HG03196 (cell line): ENCODE measurements around the gene PIGR.

ENCODE experiments used
- ATAC-seq: cut with Tn5 transposase; IDR thresholded peaks from one replicate; pipeline ENCODE4 v1.9.1; 2021; ENCODE audit not compliant: unreplicated experiment

Gene PIGR

DNA sequence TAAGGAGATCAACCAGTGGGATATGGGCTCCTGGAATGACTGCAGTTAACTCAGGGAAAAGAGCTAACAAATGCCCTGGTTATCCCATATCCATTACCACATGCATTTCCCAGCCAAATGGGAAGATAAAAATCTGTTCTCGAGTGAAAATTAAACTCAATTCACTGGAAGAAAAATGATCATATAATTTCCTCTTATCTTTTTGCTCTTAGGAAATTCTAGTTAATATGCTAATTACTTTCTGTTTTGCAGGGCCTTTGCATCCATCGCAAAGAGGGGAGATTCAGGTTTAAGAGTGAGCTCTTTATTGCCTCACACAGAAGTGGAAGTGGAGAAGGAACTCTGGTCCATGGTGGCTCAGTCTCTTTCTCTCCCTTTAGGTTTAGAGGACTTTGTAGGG, 52.9 kb downstream of the PIGR start:
- no peak for ATAC-seq

DNA sequence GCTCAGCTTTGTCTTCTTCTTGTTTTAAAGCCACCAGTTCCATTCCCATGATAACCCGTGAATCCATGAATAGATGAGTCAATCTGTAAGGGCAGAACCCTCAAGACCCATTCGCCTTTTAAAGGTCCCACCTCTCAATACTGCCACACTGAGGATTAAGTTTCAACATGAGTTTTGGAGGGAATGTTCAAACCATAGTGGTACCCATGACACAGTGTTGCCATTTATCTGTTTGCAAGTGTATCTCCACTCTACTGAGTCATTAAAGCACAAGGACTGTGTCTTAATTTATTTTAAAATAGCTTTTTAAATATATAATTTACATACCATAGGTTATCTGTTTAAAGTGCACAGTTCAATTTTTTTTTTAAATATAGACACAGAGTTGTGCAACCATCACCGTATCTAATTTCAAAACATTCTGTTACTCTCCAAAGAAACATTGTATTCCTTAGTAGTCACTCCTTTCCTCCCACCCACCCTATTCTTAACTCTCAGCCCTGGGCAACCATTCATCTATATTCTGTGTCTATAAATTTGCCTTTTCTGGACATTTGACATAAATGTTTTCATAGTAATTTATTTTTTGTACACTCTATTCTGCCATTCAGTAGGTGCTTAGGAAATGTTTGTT, 53.8 kb downstream of the PIGR start:
- no peak for ATAC-seq

DNA sequence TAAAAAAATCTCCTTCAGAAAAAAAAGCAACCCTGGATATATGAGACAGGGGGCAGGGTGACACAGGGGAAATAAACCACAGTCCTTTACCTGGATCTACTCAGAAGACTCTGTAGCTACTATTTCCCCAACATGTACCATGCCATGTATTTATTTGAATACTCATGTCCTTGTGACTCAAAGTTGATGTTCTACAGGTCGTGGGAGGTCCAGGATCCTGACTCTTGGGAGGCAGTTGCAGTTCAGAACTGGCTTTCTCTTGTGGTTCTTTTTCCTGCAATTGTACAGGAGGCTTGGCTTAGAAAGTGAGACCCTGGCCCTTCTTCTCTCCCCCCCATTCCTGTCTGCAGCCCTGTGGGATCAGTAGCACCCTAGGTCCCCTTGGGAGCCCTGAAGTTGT, 54.9 kb downstream of the PIGR start:
- no peak for ATAC-seq

DNA sequence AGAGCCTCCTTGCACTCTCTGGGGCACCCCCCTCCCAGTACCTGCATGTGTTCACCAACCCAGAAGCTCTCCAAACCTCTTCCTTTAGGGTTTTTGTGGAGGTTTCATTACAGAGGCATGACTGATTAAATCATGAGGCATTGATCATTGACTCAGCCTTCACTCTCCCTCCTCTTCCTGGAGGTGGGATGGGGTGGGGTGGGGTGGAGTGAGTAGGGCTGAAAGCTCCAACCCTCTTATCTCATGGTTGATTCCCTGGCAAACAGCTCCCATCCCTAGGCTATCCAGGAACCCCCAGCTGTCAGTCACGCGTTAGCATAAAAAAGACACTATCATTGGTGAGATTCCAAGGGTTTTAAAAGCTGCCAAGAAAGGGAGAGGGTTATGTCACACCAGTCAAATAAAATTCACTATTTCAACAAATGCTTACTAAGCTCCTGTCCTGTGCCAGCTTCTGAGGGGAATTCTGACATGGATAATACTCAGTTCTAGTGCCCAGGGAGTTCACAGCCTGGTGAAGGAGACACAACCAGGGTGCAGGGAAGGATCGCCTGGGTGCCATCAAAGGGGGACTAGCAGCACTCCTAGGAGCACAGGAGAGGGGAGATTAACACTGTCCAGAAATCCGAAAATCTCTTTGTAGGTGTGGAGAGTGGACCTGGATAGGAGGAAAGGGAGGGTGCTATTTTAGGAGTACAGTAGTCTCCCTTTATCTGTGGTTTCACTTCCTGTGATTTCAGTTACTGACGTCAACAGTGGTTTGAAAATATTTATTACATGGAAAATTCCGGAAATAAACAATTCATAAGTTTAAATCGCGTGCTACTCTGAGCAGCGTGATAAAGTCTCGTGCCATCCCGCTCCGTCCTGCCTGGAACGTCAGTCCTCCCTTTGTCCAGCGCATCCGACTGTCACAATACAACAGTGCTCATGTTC, 55.9 kb downstream of the PIGR start:
- ATAC-seq = no peak

DNA sequence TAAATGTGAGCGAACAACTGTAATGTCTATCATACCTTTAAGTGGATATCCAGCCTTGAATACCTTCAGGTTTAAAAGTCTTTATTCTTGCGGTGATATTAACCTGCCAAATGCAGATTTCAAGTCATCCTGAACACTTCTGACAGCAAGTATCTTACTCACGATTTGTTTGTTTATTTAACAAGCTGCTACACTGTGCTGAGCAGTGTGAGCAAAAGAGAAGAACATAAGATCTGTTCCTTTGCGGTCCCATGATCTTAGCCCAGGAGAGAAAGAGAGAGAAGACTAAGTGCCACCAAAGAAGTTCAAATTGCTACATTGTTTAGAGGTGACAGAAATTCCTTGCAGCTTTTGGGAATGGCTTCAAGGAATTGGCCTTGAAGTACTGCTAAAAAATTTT, 58.6 kb downstream of the PIGR start:
- no peak for ATAC-seq

DNA sequence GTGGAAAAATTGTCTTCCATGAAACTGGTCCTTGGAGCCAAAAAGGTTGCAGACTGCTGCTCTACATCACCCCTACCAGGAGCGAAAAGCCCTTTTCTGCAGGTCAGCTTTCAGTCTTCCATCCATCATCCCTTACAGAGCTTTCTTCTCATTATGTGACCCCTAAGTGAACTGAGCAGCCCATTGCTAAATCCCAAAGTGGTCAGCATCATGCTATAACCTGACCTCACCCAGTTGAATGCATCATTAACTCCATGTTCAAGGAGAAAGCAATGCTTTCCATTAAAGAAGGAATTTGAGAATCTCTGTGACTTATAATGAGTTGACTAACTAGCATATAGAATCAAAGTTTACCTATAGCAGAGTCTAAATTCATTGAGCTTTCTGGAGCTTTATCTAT, 59.4 kb downstream of the PIGR start:
- ATAC-seq = no peak

DNA sequence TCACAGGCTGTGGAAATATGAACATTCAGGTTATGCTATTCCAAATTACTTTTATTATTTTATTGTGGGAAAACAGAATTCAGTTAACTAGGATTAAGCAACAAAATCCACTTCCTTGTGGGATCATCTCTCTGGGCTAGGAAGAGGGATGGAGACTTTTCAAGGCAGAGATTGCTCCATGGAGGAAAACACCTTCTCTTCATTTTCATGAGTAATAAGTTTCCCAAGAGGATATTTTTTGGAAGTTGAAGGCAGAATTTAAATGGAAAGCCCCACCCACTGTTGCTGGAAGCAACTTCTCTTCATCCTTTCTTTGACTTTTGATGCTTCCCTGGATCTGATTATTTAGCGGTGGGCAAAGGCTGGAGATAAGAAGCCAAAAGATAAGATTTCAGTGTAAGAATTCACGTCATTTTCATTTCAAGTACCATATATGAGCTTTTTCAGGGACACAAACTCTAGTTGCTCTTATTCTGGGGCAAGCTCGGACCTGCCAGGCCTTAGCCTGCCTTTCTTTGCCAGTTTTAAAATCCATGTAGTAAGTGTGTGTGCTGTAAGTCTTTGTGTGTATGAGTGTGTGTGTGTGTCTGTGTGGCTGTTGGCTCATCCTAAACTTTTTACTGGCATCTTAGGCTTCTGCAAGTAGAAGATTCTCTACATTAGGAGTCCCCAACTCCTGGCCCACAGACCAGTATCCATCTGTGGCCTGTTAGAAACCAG, 60.8 kb downstream of the PIGR start:
- ATAC-seq = no peak

DNA sequence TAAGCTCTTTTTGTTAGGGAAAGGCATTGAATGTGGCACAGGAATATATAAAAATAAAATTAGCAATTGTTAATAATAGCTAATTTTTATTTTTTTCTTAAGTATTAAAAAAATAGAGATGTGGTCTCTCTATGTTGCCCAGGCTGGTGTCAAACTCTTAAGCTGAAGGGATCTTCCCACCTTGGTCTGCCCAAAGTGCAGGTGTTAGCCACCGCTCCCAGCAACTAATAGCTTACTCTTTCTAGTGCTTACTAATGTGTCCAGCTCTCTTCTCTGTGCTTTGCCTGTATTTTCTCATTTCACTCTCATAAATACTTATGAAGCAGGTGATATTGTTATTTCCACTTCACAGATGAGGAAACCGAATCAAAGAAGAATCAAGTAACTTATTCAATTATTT, 62.4 kb downstream of the PIGR start:
- ATAC-seq = no peak

DNA sequence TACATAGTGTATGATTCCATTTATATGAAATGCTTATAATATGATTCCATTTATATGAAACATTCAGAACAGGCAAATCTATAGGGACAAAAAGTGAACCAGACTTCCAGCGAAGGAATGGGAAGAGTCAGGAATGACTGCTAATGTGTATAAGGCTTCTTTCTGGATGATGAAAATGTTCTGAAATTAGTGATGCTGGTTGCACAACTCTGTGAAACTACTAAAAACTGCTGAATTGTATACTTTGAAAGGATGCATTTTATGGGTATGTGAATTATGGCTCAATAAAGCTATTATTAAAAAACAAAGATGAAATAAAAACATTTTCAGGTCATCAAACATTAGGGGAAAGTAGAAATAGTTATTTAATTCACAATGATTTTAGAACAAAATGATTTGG, 63.1 kb downstream of the PIGR start:
- no peak for ATAC-seq

DNA sequence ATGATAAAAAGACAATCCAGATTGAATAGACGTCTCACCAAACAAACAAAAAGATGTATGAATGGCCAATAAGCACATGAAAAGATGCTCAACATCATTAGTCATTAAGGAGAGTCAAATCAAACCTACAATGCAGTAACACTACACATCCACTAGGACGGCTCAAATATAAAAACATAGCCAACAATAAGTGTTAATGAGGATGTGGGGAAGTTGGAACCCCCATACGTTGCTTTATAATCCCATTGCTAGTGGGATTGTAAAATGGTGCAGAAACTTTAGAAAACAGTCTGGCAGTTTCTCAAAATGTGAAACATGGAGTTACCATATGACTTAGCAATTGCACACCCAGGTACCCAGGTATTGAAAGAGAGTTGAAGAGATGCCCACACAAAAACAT, 63.7 kb downstream of the PIGR start:
- no peak for ATAC-seq

DNA sequence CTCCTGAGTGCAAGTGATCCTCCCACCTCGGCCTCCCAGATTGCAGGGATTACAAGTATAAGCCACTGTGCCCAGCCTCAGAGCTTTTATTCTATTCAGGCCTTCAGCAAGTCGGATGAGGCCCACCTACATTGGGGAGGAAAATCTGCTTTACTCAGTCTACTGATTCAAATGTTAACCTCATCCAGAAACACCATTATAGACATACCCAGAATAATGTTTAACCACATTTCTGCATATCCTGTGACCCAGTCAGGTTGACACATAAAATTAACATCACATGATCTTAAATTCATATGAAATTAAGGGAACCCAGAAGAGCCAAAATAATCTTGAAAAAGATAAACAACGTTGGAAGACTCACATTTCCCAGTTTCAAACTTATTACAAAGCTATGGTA, 66.0 kb downstream of the PIGR start:
- no peak for ATAC-seq
